Activated B cell treated with CpG ODN at 0.5 μM for 24 hours (primary cell): ENCODE results near the gene THEM5. TPM values are rescaled to one million over a fixed set of nuclear protein-coding genes. Genes with fewer than 3 reads are reported as not detected.

Experiments used
- ATAC-seq: fragments of 200-7000 bp; cut with Tn5 transposase; one replicate; pipeline ENCODE4 v1.10.0; 2021; ENCODE audit warnings: low read depth, mild to moderate bottlenecking, moderate library complexity
- CTCF ChIA-PET: fragments of 350-600 bp; sonication (Branson Sonifier 250); formaldehyde crosslinking; loops from one replicate; lab custom pipeline; 2021; ENCODE audit warnings: antibody characterized with exemption; lab: Charles Lee
- POLR2A ChIA-PET: fragments of 350-600 bp; sonication (Branson Sonifier 250); formaldehyde crosslinking; loops from one replicate; lab custom pipeline; 2021; ENCODE audit warnings: antibody characterized with exemption; lab: Charles Lee
- DNase-seq: peaks from one replicate; pipeline ENCODE4 v3.0.0; 2022
- H3K27ac Mint-ChIP-seq: one replicate; pipeline ENCODE4 v1.8.0; 2020; ENCODE audit warnings: mixed read lengths
- H3K27me3 Mint-ChIP-seq: one replicate; pipeline ENCODE4 v1.8.0; 2021; ENCODE audit warnings: mixed read lengths
- H3K36me3 Mint-ChIP-seq: one replicate; pipeline ENCODE4 v1.8.0; 2021; ENCODE audit warnings: low read depth, mixed read lengths
- H3K4me1 Mint-ChIP-seq: one replicate; pipeline ENCODE4 v1.8.0; 2021; ENCODE audit warnings: mixed read lengths
- H3K4me3 Mint-ChIP-seq: one replicate; pipeline ENCODE4 v1.8.0; 2020; ENCODE audit warnings: mild to moderate bottlenecking, mixed read lengths
- H3K9me3 Mint-ChIP-seq: one replicate; pipeline ENCODE4 v1.8.0; 2020; ENCODE audit warnings: mixed read lengths
- CTCF ChIP-seq: fragments of 200-600 bp; IDR thresholded peaks from one replicate; pipeline ENCODE4 v1.8.0; 2022; ENCODE audit warnings: antibody characterized with exemption, mild to moderate bottlenecking
- intact Hi-C: fragments of 100-400 bp; cut with micrococcal nuclease; formaldehyde crosslinking; loops from one replicate; pipeline ENCODE4 v1.15.1; 2024
- total RNA-seq: library from RNA; stranded (reverse); gene quantifications from 2 replicates; pipeline ENCODE4 v1.2.3, GENCODE V29; 2022

THEM5 gene
- total RNA-seq, 1 donor from 2014 or later: not detected

GRCh38 chr1:151839457-151840403, 13.8 kb downstream of the THEM5 start, which contains the start of gene C2CD4D:
TSS of gene C2CD4D (minus strand) at chr1:151839820. CDS start at chr1:151838989, 831 bp downstream.
- peak within 1 kb of the TSS; percentile 35 for H3K27ac Mint-ChIP-seq
- H3K4me1 Mint-ChIP-seq: peaks cover 52% of the 10 kb centered on the region
- ChIA-PET POLR2A (interaction anchor here (0.6 to 1.5 kb wide), 3 partner anchors 21 to 513 kb away, joined by 4 to 5 read pairs (median 4); no protein-coding TSS in a partner anchor), CTCF (interaction anchor here (0.6 to 1.7 kb wide), 3 partner anchors 69 to 246 kb away, joined by 3 to 5 read pairs (median 3); partner anchors contain the start of gene THEM4)
- no peak for TF ChIP-seq CTCF
- H3K9me3 Mint-ChIP-seq: no peaks in the 10 kb centered on the region
- intact Hi-C loops: loop anchor here (1.0 to 10.0 kb wide), 7 partner anchors 49 to 642 kb away; partner anchors contain the start of genes MRPL9, PIP5K1A, POGZ and TDRKH
- ATAC-seq (peak; percentile 55), DNase-seq (peak; percentile 52)
- peak within 1 kb of the TSS; percentile 81 for H3K4me3 Mint-ChIP-seq
- H3K36me3 Mint-ChIP-seq: no peaks in the 10 kb centered on the region
- H3K27me3 Mint-ChIP-seq: peaks cover 3% of the 10 kb centered on the region

GRCh38 chr1:151839082-151839412, 14.5 kb downstream of the THEM5 start:
- Mint-ChIP-seq H3K27me3 (peaks cover 3% of the 10 kb centered on the region), H3K27ac (peak overlapping the region; percentile 12), H3K9me3 (no peaks in the 10 kb centered on the region), H3K4me1 (peaks cover 45% of the 10 kb centered on the region), H3K4me3 (peak overlapping the region; percentile 81), H3K36me3 (no peaks in the 10 kb centered on the region)
- DNase-seq (no peak), ATAC-seq (no peak)
- intact Hi-C loops: loop anchor here (1.0 to 10.0 kb wide), 7 partner anchors 48 to 642 kb away; partner anchors contain the start of genes MRPL9, PIP5K1A, POGZ and TDRKH
- ChIA-PET CTCF (interaction anchor here (1.6 kb wide), 1 partner anchor 162 kb away, joined by 3 read pairs; no protein-coding TSS in a partner anchor), POLR2A (interaction anchor here (1.5 kb wide), 1 partner anchor 22 kb away, joined by 4 read pairs; no protein-coding TSS in a partner anchor)
- no peak for TF ChIP-seq CTCF

- POLR2A ChIA-PET: no interaction called here
- no peak for TF ChIP-seq CTCF
- peak overlapping the region; percentile 81 for H3K4me3 Mint-ChIP-seq
- H3K4me1 Mint-ChIP-seq: peaks cover 42% of the 10 kb centered on the region
- H3K36me3 Mint-ChIP-seq: no peaks in the 10 kb centered on the region
- DNase-seq: peak; percentile 44
- peaks cover 3% of the 10 kb centered on the region for H3K27me3 Mint-ChIP-seq
- peak; percentile 49 for ATAC-seq
- intact Hi-C loops: loop anchor here (1.0 to 10.0 kb wide), 7 partner anchors 48 to 641 kb away; partner anchors contain the start of genes MRPL9, PIP5K1A, POGZ and TDRKH
- H3K27ac Mint-ChIP-seq: peak overlapping the region; percentile 12
- CTCF ChIA-PET: interaction anchor here (1.6 kb wide), 1 partner anchor 163 kb away, joined by 3 read pairs; no protein-coding TSS in a partner anchor
- H3K9me3 Mint-ChIP-seq: no peaks in the 10 kb centered on the region
Measured at GRCh38 chr1:151838222-151839081, 15.1 kb downstream of the THEM5 start.

GRCh38 chr1:151837884-151838221, 15.7 kb downstream of the THEM5 start:
- H3K27me3 Mint-ChIP-seq: peaks cover 3% of the 10 kb centered on the region
- H3K36me3 Mint-ChIP-seq: no peaks in the 10 kb centered on the region
- H3K4me1 Mint-ChIP-seq: peaks cover 36% of the 10 kb centered on the region
- H3K9me3 Mint-ChIP-seq: no peaks in the 10 kb centered on the region
- intact Hi-C loops: loop anchor here (2.0 to 10.0 kb wide), 7 partner anchors 47 to 641 kb away; partner anchors contain the start of genes PIP5K1A, POGZ and TDRKH
- peak overlapping the region; percentile 35 for H3K27ac Mint-ChIP-seq
- POLR2A ChIA-PET: no interaction called here
- no peak for ATAC-seq
- no peak for DNase-seq
- no peak for TF ChIP-seq CTCF
- CTCF ChIA-PET: no interaction called here
- peak overlapping the region; percentile 80 for H3K4me3 Mint-ChIP-seq
